HAP-1 (cell line): ENCODE results near the gene SLC37A1.
"Not testable (repeated sequence)": the region's sequence is repeated elsewhere in the genome, so short reads cannot be mapped to it uniquely, and the experiment has no call there.

Source experiments
- DNase-seq, 2 experiments: peaks; one replicate each; pipeline ENCODE4 v3.0.0-alpha.2; 2016 to 2020; ENCODE audit warnings: low spot score in 2 of 2
- H3K27me3 ChIP-seq: fragments of 250-450 bp; sonication (Bioruptor Pico); 2 replicates; pipeline ENCODE4 v1.5.1; 2020; ENCODE audit warnings: low read depth, mild to moderate bottlenecking, moderate library complexity
- H3K36me3 ChIP-seq: fragments of 250-450 bp; sonication (Bioruptor Pico); replicated peaks from 2 replicates; pipeline ENCODE4 v1.5.1; 2020; ENCODE audit warnings: mild to moderate bottlenecking
- H3K4me1 ChIP-seq: fragments of 250-450 bp; sonication (Bioruptor Pico); 2 replicates; pipeline ENCODE4 v1.5.1; 2020; ENCODE audit warnings: mild to moderate bottlenecking
- H3K4me3 ChIP-seq: fragments of 250-450 bp; sonication (Bioruptor Pico); 2 replicates; pipeline ENCODE4 v1.5.1; 2020; ENCODE audit warnings: mild to moderate bottlenecking, moderate library complexity
- H3K9me3 ChIP-seq: fragments of 250-450 bp; sonication (Bioruptor Pico); 2 replicates; pipeline ENCODE4 v1.5.1; 2020; ENCODE audit warnings: mild to moderate bottlenecking, moderate library complexity
- in situ Hi-C: fragments of 300-500 bp; cut with MboI; formaldehyde crosslinking; loops from 3 replicates; pipeline ENCODE4 v1.14.3; 2020; ENCODE audit warnings: low sequenced_read_pairs, inconsistent platforms, mixed read lengths

The SLC37A1 gene

GRCh38 chr21:42614811-42615351 lies 101.2 kb downstream of the SLC37A1 start:
- DNase-seq, result peak; percentile 28 to 39
- Histone ChIP-seq H3K4me3 (no peak overlapping the region), H3K36me3 (no peaks in the 10 kb centered on the region), H3K27me3 (no peaks in the 10 kb centered on the region; the same call in 1 of the 2 replicates), H3K9me3 (no peaks in the 10 kb centered on the region), H3K4me1 (no peaks in the 10 kb centered on the region)
- in situ Hi-C loops, result no loop called here

GRCh38 chr21:42615377-42615776 lies 101.7 kb downstream of the SLC37A1 start:
- DNase-seq, H3K36me3 ChIP-seq, H3K9me3 ChIP-seq, H3K4me3 ChIP-seq, in situ Hi-C loops, H3K27me3 ChIP-seq, H3K4me1 ChIP-seq: not testable (repeated sequence)

- no peaks in the 10 kb centered on the region for H3K36me3 ChIP-seq
- H3K27me3 ChIP-seq, result no peaks in the 10 kb centered on the region; the same call in 1 of the 2 replicates
- in situ Hi-C loops, result no loop called here
These were observed 102.3 kb downstream of the SLC37A1 start for GRCh38 chr21:42615924-42616323.

GRCh38 chr21:42616446-42616845 lies 102.8 kb downstream of the SLC37A1 start:
- Histone ChIP-seq H3K4me1 (no peaks in the 10 kb centered on the region), H3K36me3 (no peaks in the 10 kb centered on the region), H3K4me3 (no peak overlapping the region), H3K9me3 (no peaks in the 10 kb centered on the region), H3K27me3 (peaks cover 2% of the 10 kb centered on the region; the same call in 1 of the 2 replicates)
- DNase-seq, result no peak
- in situ Hi-C loops, result no loop called here

More at GRCh38 chr21:42615924-42616323, 102.3 kb downstream of the SLC37A1 start:
- Histone ChIP-seq H3K4me3 (no peak overlapping the region), H3K4me1 (no peaks in the 10 kb centered on the region), H3K9me3 (no peaks in the 10 kb centered on the region)
- DNase-seq, result no peak

GRCh38 chr21:42616941-42617340 lies 103.3 kb downstream of the SLC37A1 start:
- no peaks in the 10 kb centered on the region for H3K4me1 ChIP-seq
- peaks cover 3% of the 10 kb centered on the region; the same call in 1 of the 2 replicates for H3K27me3 ChIP-seq
- no peak overlapping the region for H3K4me3 ChIP-seq
- in situ Hi-C loops, result no loop called here
- DNase-seq, result no peak
- H3K9me3 ChIP-seq, result no peaks in the 10 kb centered on the region
- H3K36me3 ChIP-seq, result no peaks in the 10 kb centered on the region

- H3K4me3 ChIP-seq, result no peak overlapping the region
- no peaks in the 10 kb centered on the region for H3K36me3 ChIP-seq
- DNase-seq, result no peak
- in situ Hi-C loops, result no loop called here
- H3K4me1 ChIP-seq, result no peaks in the 10 kb centered on the region
- peaks cover 3% of the 10 kb centered on the region; the same call in 1 of the 2 replicates for H3K27me3 ChIP-seq
- no peaks in the 10 kb centered on the region for H3K9me3 ChIP-seq
These were observed 103.8 kb downstream of the SLC37A1 start for GRCh38 chr21:42617486-42617885.

GRCh38 chr21:42618707-42619102 lies 105.1 kb downstream of the SLC37A1 start:
- Histone ChIP-seq H3K9me3 (no peaks in the 10 kb centered on the region), H3K4me3 (no peak overlapping the region), H3K4me1 (no peaks in the 10 kb centered on the region), H3K27me3 (peaks cover 3% of the 10 kb centered on the region), H3K36me3 (no peaks in the 10 kb centered on the region)
- in situ Hi-C loops, result no loop called here
- no peak for DNase-seq

- peaks cover 3% of the 10 kb centered on the region for H3K27me3 ChIP-seq
- in situ Hi-C loops, result no loop called here
- H3K4me1 ChIP-seq, result no peaks in the 10 kb centered on the region
- H3K4me3 ChIP-seq, result no peak overlapping the region
- DNase-seq, result no peak
- no peaks in the 10 kb centered on the region for H3K36me3 ChIP-seq
- H3K9me3 ChIP-seq, result no peaks in the 10 kb centered on the region
These were observed 105.5 kb downstream of the SLC37A1 start for GRCh38 chr21:42619166-42619565.

- Histone ChIP-seq H3K4me1 (no peaks in the 10 kb centered on the region), H3K27me3 (peaks cover 3% of the 10 kb centered on the region), H3K4me3 (no peak overlapping the region), H3K36me3 (no peaks in the 10 kb centered on the region), H3K9me3 (no peaks in the 10 kb centered on the region)
- in situ Hi-C loops, result no loop called here
- DNase-seq, result no peak
These were observed 106.2 kb downstream of the SLC37A1 start for GRCh38 chr21:42619841-42620240.

GRCh38 chr21:42621166-42621818 lies 107.6 kb downstream of the SLC37A1 start:
- H3K4me1 ChIP-seq, result no peaks in the 10 kb centered on the region
- in situ Hi-C loops, result no loop called here
- H3K27me3 ChIP-seq, result peaks cover 3% of the 10 kb centered on the region

GRCh38 chr21:42621819-42622177 lies 108.1 kb downstream of the SLC37A1 start:
- no peak overlapping the region for H3K4me3 ChIP-seq
- H3K36me3 ChIP-seq, result no peaks in the 10 kb centered on the region
- no peaks in the 10 kb centered on the region for H3K4me1 ChIP-seq
- DNase-seq, result no peak
- H3K9me3 ChIP-seq, result no peaks in the 10 kb centered on the region
- in situ Hi-C loops, result no loop called here
- peaks cover 3% of the 10 kb centered on the region for H3K27me3 ChIP-seq

More at GRCh38 chr21:42621166-42621818, 107.6 kb downstream of the SLC37A1 start:
- H3K9me3 ChIP-seq, result no peaks in the 10 kb centered on the region
- DNase-seq, result no peak
- no peaks in the 10 kb centered on the region for H3K36me3 ChIP-seq
- H3K4me3 ChIP-seq, result no peak overlapping the region

- Histone ChIP-seq H3K4me1 (no peaks in the 10 kb centered on the region), H3K36me3 (no peaks in the 10 kb centered on the region), H3K9me3 (no peaks in the 10 kb centered on the region), H3K4me3 (no peak overlapping the region), H3K27me3 (peaks cover 3% of the 10 kb centered on the region)
- in situ Hi-C loops, result no loop called here
- DNase-seq, result no peak
These were observed 108.6 kb downstream of the SLC37A1 start for GRCh38 chr21:42622284-42622683.

- H3K4me1 ChIP-seq, result no peaks in the 10 kb centered on the region
- in situ Hi-C loops, result no loop called here
- no peaks in the 10 kb centered on the region for H3K9me3 ChIP-seq
- peaks cover 3% of the 10 kb centered on the region for H3K27me3 ChIP-seq
- H3K4me3 ChIP-seq, result no peak overlapping the region
- H3K36me3 ChIP-seq, result no peaks in the 10 kb centered on the region
- no peak for DNase-seq
These were observed 110.0 kb downstream of the SLC37A1 start for GRCh38 chr21:42623694-42624093.

- Histone ChIP-seq H3K27me3 (peaks cover 3% of the 10 kb centered on the region; the same call in 1 of the 2 replicates), H3K4me3 (no peak overlapping the region), H3K36me3 (no peaks in the 10 kb centered on the region), H3K4me1 (no peaks in the 10 kb centered on the region), H3K9me3 (no peaks in the 10 kb centered on the region)
- in situ Hi-C loops, result no loop called here
- DNase-seq, result no peak
These were observed 110.6 kb downstream of the SLC37A1 start for GRCh38 chr21:42624095-42624790.
